ENCODE measurements around the gene CERCAM.

CERCAM gene
- 0.88 to 1.2 reads per million in 2 donors for total RNA-seq

- peak in 4 of 5 experiments; percentile 19 to 39 (median 25) for DNase-seq
Measured at GRCh38 chr9:128420651-128421481, at the start of gene CERCAM. TSS of gene CERCAM (plus strand) at chr9:128420857. CDS start at chr9:128420878, 21 bp downstream.

GRCh38 chr9:128371630-128372117 is 49.0 kb upstream of the CERCAM start:
- no peak for DNase-seq

GRCh38 chr9:128372188-128372641 is 48.4 kb upstream of the CERCAM start:
- DNase-seq = no peak

- DNase-seq = no peak
Measured at GRCh38 chr9:128372784-128373183, 47.9 kb upstream of the CERCAM start.

- DNase-seq = no peak
Measured at GRCh38 chr9:128374221-128374675, 46.4 kb upstream of the CERCAM start.

GRCh38 chr9:128375865-128376264 is 44.8 kb upstream of the CERCAM start:
- no peak for DNase-seq

GRCh38 chr9:128382261-128382660 is 38.4 kb upstream of the CERCAM start:
- DNase-seq = no peak

GRCh38 chr9:128383007-128383753 is 37.5 kb upstream of the CERCAM start:
- DNase-seq = no peak

- DNase-seq = no peak
Measured at GRCh38 chr9:128383791-128384190, 36.9 kb upstream of the CERCAM start.

- no peak for DNase-seq
Measured at GRCh38 chr9:128384801-128385495, 35.7 kb upstream of the CERCAM start.

GRCh38 chr9:128385496-128386460 is 34.9 kb upstream of the CERCAM start:
- DNase-seq = no peak

- no peak for DNase-seq
Measured at GRCh38 chr9:128388150-128388549, 32.5 kb upstream of the CERCAM start.

- no peak for DNase-seq
Measured at GRCh38 chr9:128389395-128390149, 31.1 kb upstream of the CERCAM start.

- DNase-seq = no peak
Measured at GRCh38 chr9:128390150-128390812, 30.4 kb upstream of the CERCAM start.

GRCh38 chr9:128390813-128391711 is 29.6 kb upstream of the CERCAM start:
- no peak for DNase-seq

GRCh38 chr9:128391956-128392301 is 28.7 kb upstream of the CERCAM start:
- no peak for DNase-seq

GRCh38 chr9:128392302-128393144 is 28.1 kb upstream of the CERCAM start:
- no peak for DNase-seq

- no peak for DNase-seq
Measured at GRCh38 chr9:128393145-128393775, 27.4 kb upstream of the CERCAM start.
